ENCODE data around the gene LAMA5.

The LAMA5 gene

DNA sequence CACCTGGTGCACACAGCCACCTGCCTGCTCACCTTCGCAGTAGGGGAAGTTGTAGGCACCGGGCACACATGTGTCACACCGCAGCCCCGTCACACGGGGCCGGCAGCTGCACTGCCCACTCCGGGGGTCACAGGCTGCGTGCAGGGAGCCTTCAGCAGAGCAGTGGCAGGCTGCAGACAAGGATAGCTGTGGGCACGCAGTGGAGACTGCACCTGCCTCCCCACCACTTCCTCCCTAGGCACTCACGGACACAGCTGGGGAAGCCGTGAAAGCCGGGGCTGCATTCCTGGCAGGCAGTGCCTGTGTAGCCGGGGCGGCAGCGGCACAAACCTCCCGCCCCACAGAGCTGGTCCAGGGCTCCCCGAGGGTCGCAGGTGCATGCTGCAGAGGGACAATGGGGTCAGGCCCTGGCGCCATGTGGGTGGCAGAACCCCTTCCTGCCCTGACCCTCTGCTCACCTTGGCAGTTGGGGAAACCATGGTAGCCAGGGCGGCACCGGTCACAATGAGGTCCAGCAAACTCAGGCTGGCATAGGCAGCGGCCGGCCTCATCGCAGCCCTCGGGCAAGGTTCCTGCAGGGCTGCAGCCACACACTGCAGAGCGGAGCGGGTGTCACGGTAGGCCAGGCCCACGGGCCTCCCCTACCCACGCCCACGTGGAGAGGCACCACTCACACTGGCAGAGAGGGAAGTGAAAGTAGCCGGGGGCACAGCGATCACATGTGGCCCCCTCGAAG is 29.4 kb downstream of the LAMA5 start:
- TF ChIP-seq POLR2A (IDR thresholded peaks at IDR 0.05; ENCODE audit: low read length) (no peak), GATA1 (IDR thresholded peaks at IDR 0.05; ENCODE audit: low read depth, low read length) (no peak)
- DNase-seq = no peak

DNA sequence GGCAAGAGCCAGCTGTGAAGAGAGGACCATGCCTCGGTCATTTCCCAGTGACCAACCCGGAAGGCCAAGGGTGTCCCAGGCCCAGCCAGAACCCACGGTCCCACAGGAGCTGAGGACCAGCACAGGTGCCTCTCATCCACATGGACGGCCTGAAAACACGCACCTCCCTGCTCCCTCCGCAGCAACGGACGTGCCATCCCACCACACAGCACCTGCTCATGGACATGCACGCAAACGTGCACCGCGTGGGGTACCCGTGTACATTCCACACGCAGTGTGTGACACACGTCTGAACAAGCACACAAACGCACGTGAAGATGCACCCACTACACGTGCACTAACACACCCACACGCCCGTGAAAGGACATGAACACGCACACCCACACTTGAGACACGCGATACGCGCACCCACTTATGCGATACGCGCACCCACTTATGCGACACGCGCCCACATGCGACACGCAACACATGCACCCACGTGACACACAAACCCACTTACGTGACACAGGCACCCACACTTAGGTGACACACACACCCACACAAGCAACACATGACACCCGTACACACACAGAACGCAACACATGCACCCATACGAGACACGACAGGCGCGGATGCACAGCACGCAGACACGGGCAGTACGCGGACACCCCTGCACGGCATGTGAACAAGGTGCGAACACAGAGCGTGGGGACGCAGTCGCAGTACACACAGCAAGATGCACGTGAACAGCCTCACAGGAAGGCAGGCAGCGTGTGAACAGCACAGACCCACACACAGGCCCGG is 30.1 kb downstream of the LAMA5 start:
- TF ChIP-seq GATA1 (IDR thresholded peaks at IDR 0.05; ENCODE audit: low read depth, low read length) = no peak
- no peak for TF ChIP-seq POLR2A (IDR thresholded peaks at IDR 0.05; ENCODE audit: low read length)
- DNase-seq = no peak

DNA sequence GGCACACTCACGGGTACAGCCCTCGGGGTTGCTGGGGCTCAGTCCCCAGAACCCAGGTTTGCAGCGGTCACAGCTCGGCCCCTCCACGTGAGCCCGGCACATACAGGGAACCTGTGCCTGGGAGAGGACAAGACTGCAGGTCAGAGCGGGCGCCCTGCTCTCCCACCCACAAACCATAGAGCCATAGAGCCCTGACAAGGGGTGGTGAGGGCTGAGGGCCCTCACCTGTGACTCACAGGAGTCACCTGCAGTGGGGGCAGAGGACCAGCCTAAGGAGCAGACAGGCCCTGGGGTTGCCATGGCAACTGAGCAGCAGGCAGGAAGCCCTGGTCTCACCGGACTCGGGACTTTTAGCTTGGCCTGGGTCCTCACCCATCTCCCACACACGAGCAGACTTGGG is 30.8 kb downstream of the LAMA5 start:
- TF ChIP-seq GATA1 (IDR thresholded peaks at IDR 0.05; ENCODE audit: low read depth, low read length) = no peak
- TF ChIP-seq POLR2A (IDR thresholded peaks at IDR 0.05; ENCODE audit: low read length) = no peak
- DNase-seq = no peak

DNA sequence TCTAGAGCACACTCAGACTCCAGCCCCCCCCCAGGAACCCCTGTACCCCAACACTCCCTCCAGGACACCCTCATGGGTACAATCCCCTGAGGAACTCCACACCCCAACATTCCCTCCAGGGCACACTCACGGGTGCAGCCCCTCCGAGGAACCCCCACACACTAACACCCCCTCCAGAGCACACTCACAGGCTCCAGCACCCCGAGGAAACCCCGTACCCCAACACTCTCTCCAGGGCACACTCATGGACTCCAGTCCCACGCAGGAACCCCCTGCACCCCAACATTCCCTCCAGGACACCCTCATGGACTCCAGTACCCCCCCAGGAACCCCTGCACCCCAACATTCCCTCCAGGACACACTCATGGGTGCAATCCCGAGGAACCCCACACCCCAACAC is 31.6 kb downstream of the LAMA5 start:
- TF ChIP-seq POLR2A (IDR thresholded peaks at IDR 0.05; ENCODE audit: low read length) = no peak
- no peak for TF ChIP-seq GATA1 (IDR thresholded peaks at IDR 0.05; ENCODE audit: low read depth, low read length)
- DNase-seq = no peak

DNA sequence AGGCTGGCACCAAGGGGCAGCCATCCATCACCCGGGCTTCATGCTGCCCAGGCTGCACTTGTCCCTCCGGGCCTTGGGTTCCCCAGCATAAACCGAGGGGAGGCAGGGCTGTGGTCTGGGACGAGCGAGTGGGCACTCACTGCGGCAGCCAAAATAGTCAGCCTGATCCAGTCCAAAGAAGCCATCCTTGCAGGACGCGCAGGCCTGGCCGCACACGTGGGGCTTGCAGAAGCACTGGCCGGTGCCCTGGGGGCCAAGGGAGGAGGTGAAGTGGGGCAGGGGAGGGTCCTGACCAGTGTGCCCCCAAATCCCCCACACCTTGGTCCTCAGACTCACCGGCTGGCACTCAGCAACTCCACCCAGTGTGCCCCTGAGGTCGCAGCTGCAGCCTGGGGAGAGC is 32.2 kb downstream of the LAMA5 start:
- DNase-seq = no peak
- no peak for TF ChIP-seq GATA1 (IDR thresholded peaks at IDR 0.05; ENCODE audit: low read depth, low read length)
- no peak for TF ChIP-seq POLR2A (IDR thresholded peaks at IDR 0.05; ENCODE audit: low read length)

DNA sequence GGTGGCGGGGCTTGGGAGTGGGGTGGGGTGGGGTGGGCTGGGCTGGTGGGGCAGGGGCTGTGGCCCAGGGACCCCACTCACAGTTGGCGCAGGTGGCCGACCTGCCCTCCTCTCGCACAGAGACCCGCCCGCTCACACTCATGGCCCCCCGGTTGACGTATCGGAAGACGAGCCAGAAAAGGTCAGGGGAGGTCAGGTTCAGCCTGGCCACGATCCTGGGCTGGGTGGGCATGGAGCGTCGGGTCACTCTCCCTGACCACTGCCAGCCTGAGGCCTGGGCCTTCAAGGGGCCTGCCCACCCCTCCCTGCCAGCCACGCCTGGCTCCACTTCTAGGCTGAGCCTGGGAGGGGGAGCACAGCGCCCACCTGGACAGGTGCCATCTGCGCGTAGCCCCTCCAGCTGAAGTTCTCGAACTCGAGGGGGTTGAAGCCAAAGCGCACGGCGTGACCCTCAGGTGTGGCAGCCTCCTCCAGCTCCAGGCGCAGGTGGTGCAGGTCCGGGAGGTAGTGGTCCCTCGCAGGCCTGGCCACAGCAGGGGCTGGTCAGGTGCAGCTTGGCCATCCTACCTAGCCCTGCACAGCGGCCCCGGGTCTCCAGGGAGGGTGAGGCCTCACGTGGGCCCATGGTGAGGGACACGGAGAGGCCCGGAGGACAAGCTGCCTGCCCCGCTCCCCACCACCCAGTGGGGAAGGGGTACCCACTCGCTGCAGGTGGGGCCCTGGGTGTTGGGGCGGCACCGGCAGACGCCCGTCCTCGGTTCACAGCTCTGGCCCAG is 33.1 kb downstream of the LAMA5 start:
- TF ChIP-seq POLR2A (IDR thresholded peaks at IDR 0.05; ENCODE audit: low read length) (no peak), GATA1 (IDR thresholded peaks at IDR 0.05; ENCODE audit: low read depth, low read length) (no peak)
- DNase-seq = no peak

DNA sequence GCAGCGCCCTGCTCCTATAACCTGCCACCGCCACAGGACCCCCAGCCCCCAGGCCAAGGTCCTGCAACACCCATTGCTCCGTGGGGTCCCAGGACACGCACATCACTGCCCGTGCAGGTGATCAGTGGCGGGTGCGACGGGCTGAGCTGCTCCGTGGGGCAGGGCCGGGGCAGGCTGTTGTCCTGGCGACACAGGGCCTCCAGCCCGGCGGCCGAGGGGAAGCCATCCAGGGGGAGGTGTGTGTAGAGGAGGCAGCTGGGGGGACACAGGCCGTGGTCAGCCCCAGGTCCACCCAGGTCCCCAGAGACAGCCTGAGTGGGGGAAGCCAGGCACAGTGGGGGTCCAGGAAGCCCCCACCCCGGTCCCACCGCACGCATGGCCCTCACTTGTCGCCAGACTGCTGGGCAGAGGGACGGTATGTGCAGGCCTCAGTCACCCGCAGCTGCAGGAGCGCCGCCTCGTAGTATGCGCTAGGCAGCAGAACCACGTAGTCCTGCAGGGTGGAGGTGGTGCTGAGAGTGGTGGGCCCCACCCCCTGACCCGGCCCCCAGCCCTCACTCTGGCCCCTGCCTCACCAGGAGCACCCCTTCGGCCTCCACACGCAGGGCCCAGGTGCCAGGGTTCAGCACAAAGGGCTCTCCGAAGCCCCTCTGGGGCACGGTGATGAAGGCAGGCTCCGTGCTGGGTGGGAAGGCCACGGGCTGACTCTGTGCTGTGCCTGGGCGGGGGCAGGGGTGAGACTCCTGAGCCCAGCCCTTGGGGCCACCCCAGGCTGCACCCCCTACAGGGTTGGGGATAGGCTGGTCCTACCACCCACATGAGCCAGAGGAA is 33.9 kb downstream of the LAMA5 start:
- no peak for TF ChIP-seq GATA1 (IDR thresholded peaks at IDR 0.05; ENCODE audit: low read depth, low read length)
- TF ChIP-seq POLR2A (IDR thresholded peaks at IDR 0.05; ENCODE audit: low read length) = no peak
- DNase-seq = no peak

DNA sequence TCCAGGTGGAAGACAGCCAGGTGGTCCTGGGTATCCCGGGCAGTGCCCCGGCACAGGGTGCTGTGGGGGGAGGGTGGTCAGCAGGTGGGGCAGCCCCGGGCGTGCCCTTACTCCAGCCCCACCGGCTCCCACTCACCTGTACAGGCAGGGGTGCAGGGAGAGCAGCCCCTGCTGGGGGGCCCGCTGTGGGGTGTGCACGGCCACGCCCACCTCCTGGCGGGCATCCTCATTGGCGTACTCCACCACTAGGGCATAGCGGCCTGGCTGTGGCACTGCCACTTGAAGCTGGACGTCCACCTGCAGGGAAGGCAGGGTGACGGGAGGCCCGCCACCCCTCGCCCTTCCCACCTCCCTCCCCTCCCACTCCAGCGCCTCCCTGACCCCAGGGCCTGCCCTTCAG is 34.7 kb downstream of the LAMA5 start:
- DNase-seq = no peak
- no peak for TF ChIP-seq POLR2A (IDR thresholded peaks at IDR 0.05; ENCODE audit: low read length)
- no peak for TF ChIP-seq GATA1 (IDR thresholded peaks at IDR 0.05; ENCODE audit: low read depth, low read length)

DNA sequence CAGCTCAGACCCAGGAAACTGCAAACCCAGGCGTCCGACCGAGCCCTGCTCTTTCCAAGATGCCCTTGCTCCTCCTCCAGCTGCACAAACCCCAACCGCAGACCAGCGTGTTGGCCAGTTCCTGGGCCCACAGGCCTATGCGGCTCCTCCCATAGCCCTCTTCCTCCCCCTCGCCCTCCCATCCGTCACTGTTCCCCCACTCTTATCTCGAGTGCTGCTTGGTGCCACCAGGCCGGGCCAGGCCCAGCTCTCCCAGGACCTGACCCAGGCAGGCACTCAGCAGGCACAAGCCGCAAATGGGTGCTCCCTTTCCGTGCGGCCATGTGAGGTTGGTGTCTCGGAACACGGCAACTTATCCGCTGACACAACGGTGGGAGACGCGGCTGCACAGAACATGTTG is 35.8 kb downstream of the LAMA5 start:
- no peak for DNase-seq
- TF ChIP-seq GATA1 (IDR thresholded peaks at IDR 0.05; ENCODE audit: low read depth, low read length) = no peak
- no peak for TF ChIP-seq POLR2A (IDR thresholded peaks at IDR 0.05; ENCODE audit: low read length)

DNA sequence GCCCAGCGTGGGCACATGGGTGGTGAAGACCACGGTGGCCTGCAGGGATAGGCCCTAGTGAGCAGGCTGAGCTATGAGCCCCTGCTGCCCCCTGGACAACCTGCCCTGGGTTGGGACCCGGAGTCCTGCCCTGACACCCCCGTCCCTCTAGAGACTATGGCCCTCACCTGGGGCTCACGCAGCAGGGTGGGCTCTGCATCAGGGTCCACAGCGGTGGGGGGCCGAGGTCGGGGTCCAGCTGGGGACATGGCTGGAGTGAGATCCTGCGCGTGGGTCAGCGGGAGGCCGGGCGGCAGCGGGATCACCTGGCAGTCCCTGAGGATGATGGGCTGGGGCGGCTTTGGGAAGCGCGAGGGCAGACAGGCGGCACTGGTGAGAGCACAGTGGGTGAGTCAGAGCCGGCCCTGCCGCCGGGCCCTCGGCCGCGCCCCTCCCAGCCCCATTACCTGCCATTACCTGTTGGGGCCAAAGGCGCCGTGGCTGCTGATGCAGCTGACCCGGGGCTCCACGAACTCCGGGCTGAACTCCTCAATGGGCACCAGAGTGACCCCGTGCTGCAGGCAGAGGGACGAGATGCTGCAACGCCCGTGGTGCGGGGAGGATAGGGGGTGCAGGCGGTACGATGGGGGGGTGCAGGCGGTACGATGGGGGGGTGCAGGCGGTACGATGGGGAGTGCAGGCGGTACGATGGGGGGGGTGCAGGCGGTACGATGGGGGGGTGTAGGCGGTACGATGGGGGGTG is 36.4 kb downstream of the LAMA5 start:
- TF ChIP-seq GATA1 (IDR thresholded peaks at IDR 0.05; ENCODE audit: low read depth, low read length) (no peak), POLR2A (IDR thresholded peaks at IDR 0.05; ENCODE audit: low read length) (no peak)
- DNase-seq = no peak

DNA sequence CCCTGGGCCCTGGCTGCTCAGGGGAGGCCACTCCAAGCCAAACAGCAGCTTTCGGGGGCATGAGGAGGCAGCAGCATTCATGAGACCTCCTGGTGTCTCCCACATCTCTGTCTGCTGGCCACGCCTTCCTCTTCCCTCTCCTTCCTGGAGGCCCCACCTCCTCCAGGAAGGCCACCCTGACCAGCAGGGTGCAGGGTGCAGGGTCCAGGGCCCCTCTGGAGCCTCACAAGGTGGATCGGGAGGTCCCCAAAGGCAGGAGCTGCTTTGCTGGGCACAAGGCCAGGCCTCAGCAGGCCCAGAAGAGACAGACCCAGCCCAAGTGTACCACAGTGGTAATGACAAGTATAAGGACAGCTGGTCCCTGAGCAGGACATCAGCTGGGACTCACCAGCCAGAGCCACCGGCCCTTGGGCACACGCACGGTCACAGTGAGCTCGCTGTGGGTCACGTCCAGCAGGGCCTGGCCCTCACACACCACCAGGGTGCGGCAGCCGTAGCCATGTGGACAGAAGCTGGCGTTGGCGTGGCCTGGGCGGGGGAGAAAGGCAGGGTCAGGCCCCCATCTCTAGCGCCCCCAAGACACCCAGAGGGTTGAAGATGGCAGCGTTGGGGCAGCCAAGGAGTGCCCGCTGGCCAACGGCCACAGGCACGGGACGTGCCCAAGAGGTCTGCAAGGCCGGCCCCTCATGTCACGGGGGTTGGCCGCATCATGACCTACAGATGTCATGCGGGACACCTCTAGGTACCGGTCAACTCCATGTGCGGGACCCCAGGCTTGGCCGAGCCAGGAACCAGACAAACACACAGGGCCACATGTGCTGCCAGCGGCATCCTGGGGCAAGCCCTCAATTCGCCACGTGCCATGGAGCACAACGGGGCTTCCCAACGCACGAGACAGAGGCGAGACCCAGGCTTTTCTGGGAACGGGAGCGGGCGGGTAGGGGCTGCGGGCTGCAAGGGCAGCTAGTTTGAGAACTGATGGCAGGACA is 37.4 kb downstream of the LAMA5 start:
- no peak for DNase-seq
- no peak for TF ChIP-seq GATA1 (IDR thresholded peaks at IDR 0.05; ENCODE audit: low read depth, low read length)
- TF ChIP-seq POLR2A (IDR thresholded peaks at IDR 0.05; ENCODE audit: low read length) = no peak

Measured in erythroblast (primary cell).